ENCODE measurements around the gene PKM.
A peak's percentile ranks its signal among the peaks of the same experiment; 100 is the strongest.

Gene PKM

GRCh38 chr15:72231066-72231832 lies at the start of gene PKM:
TSS of gene PKM (minus strand) at chr15:72231190. CDS start at chr15:72219097, 12,093 bp downstream.
- Histone ChIP-seq H3K4me1 (ENCODE audit: low read length) (peaks cover 28% of the 10 kb centered on the region), H3F3A (ENCODE audit: insufficient read depth, low read length) (peaks cover 22% of the 10 kb centered on the region), H3K27ac (ENCODE audit: low read length) (peak within 1 kb of the TSS; percentile 70; the same call in 1 of the 2 replicates), H3K27me3 (replicated peaks; ENCODE audit: insufficient read depth, low read length) (no peaks in the 10 kb centered on the region), H3K4me2 (ENCODE audit: low read depth, low read length) (peak within 1 kb of the TSS; percentile 98), H3K36me3 (replicated peaks; ENCODE audit: insufficient read depth, low read length) (no peaks in the 10 kb centered on the region), H3K9ac (ENCODE audit: low read length) (peak within 1 kb of the TSS; percentile 78), H3K9me3 (replicated peaks; ENCODE audit: insufficient read depth, low read length) (no peaks in the 10 kb centered on the region), H4K20me1 (ENCODE audit: insufficient read depth, low read length) (peaks cover 18% of the 10 kb centered on the region), H2AFZ (ENCODE audit: low read length) (peak within 1 kb of the TSS; percentile 98), H3K4me3 (ENCODE audit: low read length) (peak within 1 kb of the TSS; percentile 99), H3K9me2 (replicated peaks; ENCODE audit: insufficient read depth, low read length) (no peaks in the 10 kb centered on the region), H3K79me2 (ENCODE audit: low read length) (peaks cover 46% of the 10 kb centered on the region)
- peak; percentile 98 for DNase-seq
- no peak for TF ChIP-seq EZH2phosphoT487 (IDR thresholded peaks at IDR 0.05; ENCODE audit: low read length)
- TF ChIP-seq CTCF (IDR thresholded peaks at IDR 0.05; ENCODE audit: low read length) = no peak
- TF ChIP-seq EZH2 (optimal IDR thresholded peaks at IDR 0.05; ENCODE audit: low read depth, low read length) = no peak

DNA sequence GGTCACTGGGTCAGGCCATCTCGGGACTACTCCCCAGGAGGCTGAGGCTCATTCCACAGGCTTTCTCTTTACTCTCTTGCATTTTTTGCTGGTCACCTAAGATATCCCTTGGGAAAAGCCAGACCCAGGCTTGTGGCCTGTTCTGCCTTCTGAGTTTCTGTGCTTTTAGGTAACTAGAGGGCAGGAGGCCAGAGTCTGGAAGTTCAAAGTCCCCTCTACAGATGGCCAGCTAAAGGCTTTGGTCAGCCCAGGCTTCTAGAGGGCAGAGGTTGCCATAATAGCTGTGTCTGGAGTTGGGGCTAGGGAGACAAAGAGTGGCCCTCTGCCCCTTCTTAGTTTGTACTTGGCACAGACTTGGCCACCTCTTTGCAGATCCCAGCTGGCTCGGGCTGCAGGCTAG lies 49.8 kb upstream of the PKM start:
- no peak for DNase-seq
- H2AFZ ChIP-seq (ENCODE audit: low read length) = no peak overlapping the region

DNA sequence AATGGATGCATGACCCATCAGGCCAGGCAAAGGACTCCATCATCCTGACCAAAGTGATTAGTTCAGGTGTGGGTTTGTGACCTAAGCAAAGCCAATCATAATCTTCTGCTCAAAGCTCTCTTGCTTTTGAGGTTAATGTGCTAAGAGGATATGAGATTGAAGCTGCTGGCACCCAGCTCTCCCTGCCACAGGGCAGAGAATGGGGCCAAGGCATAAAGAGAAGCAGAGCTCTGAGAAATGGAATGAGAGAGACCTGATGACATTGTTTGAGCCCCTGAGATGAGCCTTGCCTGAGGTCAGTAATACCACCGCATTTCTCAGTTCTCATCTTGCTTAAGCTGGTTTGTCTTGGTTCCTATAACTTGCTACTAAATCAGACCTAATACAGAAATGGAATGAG lies 47.7 kb upstream of the PKM start:
- no peaks in the 10 kb centered on the region for H3K4me1 ChIP-seq (ENCODE audit: low read length)
- no peak overlapping the region for H3K4me3 ChIP-seq (ENCODE audit: low read length)
- H4K20me1 ChIP-seq (ENCODE audit: insufficient read depth, low read length) = no peaks in the 10 kb centered on the region
- no peaks in the 10 kb centered on the region for H3K9me3 ChIP-seq (replicated peaks; ENCODE audit: insufficient read depth, low read length)
- no peaks in the 10 kb centered on the region for H3K36me3 ChIP-seq (replicated peaks; ENCODE audit: insufficient read depth, low read length)
- DNase-seq = no peak
- no peak overlapping the region for H3K4me2 ChIP-seq (ENCODE audit: low read depth, low read length)
- no peak for TF ChIP-seq EZH2 (optimal IDR thresholded peaks at IDR 0.05; ENCODE audit: low read depth, low read length)
- no peak for TF ChIP-seq CTCF (IDR thresholded peaks at IDR 0.05; ENCODE audit: low read length)
- TF ChIP-seq EZH2phosphoT487 (IDR thresholded peaks at IDR 0.05; ENCODE audit: low read length) = no peak
- H3K27me3 ChIP-seq (replicated peaks; ENCODE audit: insufficient read depth, low read length) = no peaks in the 10 kb centered on the region
- H3K9me2 ChIP-seq (replicated peaks; ENCODE audit: insufficient read depth, low read length) = no peaks in the 10 kb centered on the region
- no peaks in the 10 kb centered on the region for H3F3A ChIP-seq (ENCODE audit: insufficient read depth, low read length)
- H3K9ac ChIP-seq (ENCODE audit: low read length) = no peak overlapping the region
- H3K79me2 ChIP-seq (ENCODE audit: low read length) = no peaks in the 10 kb centered on the region
- no peak overlapping the region for H3K27ac ChIP-seq (ENCODE audit: low read length)
- H2AFZ ChIP-seq (ENCODE audit: low read length) = no peak overlapping the region

More for the DNA sequence above, 49.8 kb upstream of the PKM start:
- H3K9me2 ChIP-seq (replicated peaks; ENCODE audit: insufficient read depth, low read length) = no peaks in the 10 kb centered on the region
- no peaks in the 10 kb centered on the region for H3K36me3 ChIP-seq (replicated peaks; ENCODE audit: insufficient read depth, low read length)
- no peaks in the 10 kb centered on the region for H3K9me3 ChIP-seq (replicated peaks; ENCODE audit: insufficient read depth, low read length)
- no peak overlapping the region for H3K27ac ChIP-seq (ENCODE audit: low read length)
- H3K4me3 ChIP-seq (ENCODE audit: low read length) = no peak overlapping the region
- no peaks in the 10 kb centered on the region for H4K20me1 ChIP-seq (ENCODE audit: insufficient read depth, low read length)
- H3F3A ChIP-seq (ENCODE audit: insufficient read depth, low read length) = no peaks in the 10 kb centered on the region
- H3K4me1 ChIP-seq (ENCODE audit: low read length) = no peaks in the 10 kb centered on the region
- H3K27me3 ChIP-seq (replicated peaks; ENCODE audit: insufficient read depth, low read length) = no peaks in the 10 kb centered on the region
- no peaks in the 10 kb centered on the region for H3K79me2 ChIP-seq (ENCODE audit: low read length)
- no peak for TF ChIP-seq EZH2phosphoT487 (IDR thresholded peaks at IDR 0.05; ENCODE audit: low read length)
- TF ChIP-seq EZH2 (optimal IDR thresholded peaks at IDR 0.05; ENCODE audit: low read depth, low read length) = no peak
- no peak for TF ChIP-seq CTCF (IDR thresholded peaks at IDR 0.05; ENCODE audit: low read length)
- no peak overlapping the region for H3K4me2 ChIP-seq (ENCODE audit: low read depth, low read length)
- no peak overlapping the region for H3K9ac ChIP-seq (ENCODE audit: low read length)

Data from MM.1S (cell line).